A549 (cell line): Measurements from ENCODE around the gene CHAC2. TPM values are rescaled to one million over a fixed set of nuclear protein-coding genes. Genes with fewer than 3 reads are reported as not detected.
"Not testable (repeated sequence)": the region's sequence is repeated elsewhere in the genome, so short reads cannot be mapped to it uniquely, and the experiment has no call there.

Experiments used
- ATAC-seq, 2 experiments: fragments of 200-7000 bp in 1 of 2; fragments of >200 bp in 1 of 2; cut with Nextera tagmentation in 1 of 2; cut with Tn5 transposase in 1 of 2; 3 replicates each; pipeline versions ENCODE4 v1.8.0 to v1.9.1; 2018 to 2020; ENCODE audit warnings: mild to moderate bottlenecking in 1 of 2, moderate library complexity in 1 of 2
- CTCF ChIA-PET: fragments of 300-600 bp; sonication (Branson Sonifier 250); formaldehyde crosslinking; extraction: SDS; loops from one replicate; lab custom pipeline; 2021; ENCODE audit warnings: antibody characterized with exemption, inconsistent platforms; lab: Yijun Ruan, JAX
- POLR2A ChIA-PET: fragments of 350-600 bp; formaldehyde crosslinking; extraction: SDS; loops from one replicate; lab custom pipeline; 2021; ENCODE audit warnings: antibody characterized with exemption, inconsistent platforms; lab: Yijun Ruan, JAX
- DNase-seq, 2 experiments: peaks; one replicate each; pipeline versions ENCODE4 v3.0.0 to v3.0.0-alpha.2; 2011 to 2016; ENCODE audit warnings: low read depth in 1 of 2, low spot score in 1 of 2
- FAIRE-seq: peaks from 2 replicates; lab custom pipeline; 2011; peaks lifted over from hg19 to GRCh38; lab: Jason Lieb, UNC
- H3K27ac ChIP-seq, 2 experiments: fragments of >200 bp; sonication (Bioruptor Twin); formaldehyde crosslinking; 3 replicates each; pipeline ENCODE4 v1.5.1; 2016 to 2017
- H3K4me1 ChIP-seq: fragments of >200 bp; sonication (Bioruptor Twin); formaldehyde crosslinking; 3 replicates; pipeline ENCODE4 v1.6.1; 2016
- H3K4me2 ChIP-seq: fragments of >200 bp; sonication (Bioruptor Twin); formaldehyde crosslinking; 3 replicates; pipeline ENCODE4 v1.6.1; 2016
- H3K4me3 ChIP-seq: fragments of >200 bp; sonication (Bioruptor Twin); formaldehyde crosslinking; 3 replicates; pipeline ENCODE4 v1.5.1; 2016
- H3K9me3 ChIP-seq: fragments of >200 bp; sonication (Bioruptor Twin); formaldehyde crosslinking; 3 replicates; pipeline ENCODE4 v1.6.1; 2016
- CEBPB ChIP-seq, 2 experiments: fragments of >200 bp in 1 of 2; sonication (Bioruptor Twin) in 1 of 2; formaldehyde crosslinking in 1 of 2; IDR thresholded peaks; 2 replicates each; pipeline ENCODE4 v1.6.1; 2012 to 2016
- CTCF ChIP-seq: fragments of >200 bp; sonication (Bioruptor Twin); formaldehyde crosslinking; IDR thresholded peaks from 3 replicates; pipeline ENCODE4 v1.5.1; 2016
- EHMT2 ChIP-seq: fragments of 200-600 bp; sonication (generic); IDR thresholded peaks from 2 replicates; pipeline ENCODE4 v1.6.1; 2016; ENCODE audit warnings: antibody characterized with exemption, low read depth, mild to moderate bottlenecking, moderate library complexity
- KDM5A ChIP-seq: fragments of 200-600 bp; sonication (generic); IDR thresholded peaks from 2 replicates; pipeline ENCODE4 v1.6.1; 2016; ENCODE audit warnings: antibody characterized with exemption, mild to moderate bottlenecking
- RAD21 ChIP-seq, 2 experiments: fragments of >200 bp in 1 of 2; sonication (Bioruptor Twin) in 1 of 2; formaldehyde crosslinking in 1 of 2; IDR thresholded peaks in 1 of 2; conservative IDR thresholded peaks in 1 of 2; 2 replicates in 1 of 2; 3 replicates in 1 of 2; pipeline ENCODE4 v1.6.1; 2012 to 2018; ENCODE audit warnings: inconsistent platforms in 1 of 2
- USF2 ChIP-seq: fragments of 450-650 bp; IDR thresholded peaks from 2 replicates; pipeline ENCODE4 v1.6.1; 2014; ENCODE audit warnings: antibody characterized with exemption
- WGBS: methylation state at CpG from one replicate; pipeline ENCODE4 v1.1.6; 2017; ENCODE audit errors: missing lambda C conversion rate; 5-methylcytosine and 5-hydroxymethylcytosine counted together
- polyA plus RNA-seq, 4 experiments: library from polyadenylated mRNA; depleted of rRNA in 3 of 4; stranded (reverse); fragments of >200 nt; fragmentation: RNase III in 1 of 4; extraction: RNeasy Plus Mini Kit Qiagen cat#74134 plus additional on column Dnase treatment in 1 of 4; gene quantifications; 2 replicates in 3 of 4; 3 replicates in 1 of 4; pipeline ENCODE4 v1.2.3, GENCODE V29; 2011 to 2017

CHAC2 gene
- polyA plus RNA-seq, 2 of the 4 experiments (the other 2 are of a cell fraction) = 20.1 to 21.8 TPM

GRCh38 chr2:53821810-53822209 lies 54.2 kb downstream of the CHAC2 start (continued):
- TF ChIP-seq USF2 (no peak), KDM5A (no peak), EHMT2 (no peak), CEBPB (IDR thresholded peaks at IDR 0.05) (no peak)
- TF ChIP-seq, all 56 proteins: peak for 0

DNA sequence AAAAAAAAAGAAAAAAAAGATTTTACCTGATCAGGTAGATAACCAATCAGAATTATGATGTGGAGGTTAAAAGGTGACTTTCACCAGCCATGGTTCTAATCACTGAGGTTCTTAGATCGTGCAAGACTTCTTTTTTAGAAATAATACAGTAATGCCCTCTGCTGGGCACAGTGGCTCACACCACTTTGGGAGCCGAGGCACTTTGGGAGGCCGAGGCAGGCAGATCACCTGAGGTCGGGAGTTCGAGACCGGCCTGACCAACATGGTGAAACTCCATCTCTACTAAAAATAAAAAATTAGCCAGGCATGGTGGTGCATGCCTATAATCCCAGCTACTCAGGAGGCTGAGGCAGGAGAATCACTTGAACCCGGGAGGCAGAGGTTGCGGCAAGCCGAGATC lies 56.0 kb downstream of the CHAC2 start:
- H3K9me3 ChIP-seq, FAIRE-seq, H3K4me1 ChIP-seq, H3K4me3 ChIP-seq, H3K27ac ChIP-seq, POLR2A ChIA-PET, H3K4me2 ChIP-seq, CTCF ChIA-PET: not testable (repeated sequence)
- ATAC-seq (peak in 1 of 2 experiments; percentile 60; a peak in 3 of 6 replicates), DNase-seq (peak in 1 of 2 experiments; percentile 28)
- WGBS = 89% methylated on average over 9 of the region's 9 CpGs
- TF ChIP-seq CTCF (peak; percentile 24; the same call in 2 of the 3 replicates), RAD21 (conservative IDR thresholded peaks at IDR 0.05 in 1 of 2, IDR thresholded peaks at IDR 0.05 in 1 of 2) (peak; percentile 10 to 43; a peak in 2 of 5 replicates)

Other genes starting within 250 kb of the CHAC2 start
- 35.9 and 38.4 TPM in 2 replicates for gene ASB3, start 19.1 kb downstream of the CHAC2 start, polyA plus RNA-seq (2011; rRNA removed)
- gene ASB3, start 19.1 kb downstream of the CHAC2 start, polyA plus RNA-seq (2017; fragmentation: RNase III; extraction: RNeasy Plus Mini Kit Qiagen cat#74134 plus additional on column Dnase treatment) = 12.4 to 14.1 TPM (median 13.5 TPM) in 3 replicates
- 97.4 and 113 TPM in 2 replicates for gene ERLEC1, start 19.2 kb downstream of the CHAC2 start, polyA plus RNA-seq (2011; rRNA removed)
- gene ERLEC1, start 19.2 kb downstream of the CHAC2 start, polyA plus RNA-seq (2017; fragmentation: RNase III; extraction: RNeasy Plus Mini Kit Qiagen cat#74134 plus additional on column Dnase treatment) = 53.7 to 58.7 TPM (median 57.1 TPM) in 3 replicates
- gene GPR75, start 92.2 kb downstream of the CHAC2 start, polyA plus RNA-seq (2011; rRNA removed) = 3.0 and 4.2 TPM in 2 replicates
- 1.4 to 1.9 TPM (median 1.6 TPM) in 3 replicates for gene GPR75, start 92.2 kb downstream of the CHAC2 start, polyA plus RNA-seq (2017; fragmentation: RNase III; extraction: RNeasy Plus Mini Kit Qiagen cat#74134 plus additional on column Dnase treatment)
- 55.8 and 63.6 TPM in 2 replicates for gene PSME4, start 203.2 kb downstream of the CHAC2 start, polyA plus RNA-seq (2011; rRNA removed)
- 31.9 to 34.5 TPM (median 33.3 TPM) in 3 replicates for gene PSME4, start 203.2 kb downstream of the CHAC2 start, polyA plus RNA-seq (2017; fragmentation: RNase III; extraction: RNeasy Plus Mini Kit Qiagen cat#74134 plus additional on column Dnase treatment)